Liver (tissue), 3 donors: ENCODE results near the gene KIF26B.

Source experiments
- EGR1 ChIP-seq, 2 donors: IDR thresholded peaks; 2 replicates each; pipeline ENCODE4 v1.6.1; 2016 to 2018; ENCODE audit warnings: antibody characterized with exemption in 2 of 2, low read depth in 2 of 2
- GABPA ChIP-seq, 2 donors: IDR thresholded peaks in 1 of 2; conservative IDR thresholded peaks in 1 of 2; 2 replicates each; pipeline ENCODE4 v1.6.1; 2016; ENCODE audit warnings: antibody characterized with exemption in 2 of 2, mild to moderate bottlenecking in 1 of 2, moderate library complexity in 1 of 2
- JUND ChIP-seq, 2 donors: IDR thresholded peaks; 2 replicates each; pipeline ENCODE4 v1.6.1; 2016; ENCODE audit warnings: antibody characterized with exemption in 2 of 2
- NR2F2 ChIP-seq: IDR thresholded peaks from 2 replicates; pipeline ENCODE4 v1.6.1; 2016; ENCODE audit warnings: antibody characterized with exemption
- RAD21 ChIP-seq, 2 donors: IDR thresholded peaks; 2 replicates each; pipeline ENCODE4 v1.6.1; 2016; ENCODE audit warnings: antibody characterized with exemption in 2 of 2, mild to moderate bottlenecking in 2 of 2
- RXRA ChIP-seq, 2 donors: IDR thresholded peaks; 2 replicates each; pipeline ENCODE4 v1.6.1; 2017 to 2018; ENCODE audit warnings: antibody characterized with exemption in 2 of 2, mild to moderate bottlenecking in 1 of 2
- TAF1 ChIP-seq: conservative IDR thresholded peaks from 2 replicates; pipeline ENCODE4 v1.6.1; 2016; ENCODE audit warnings: antibody characterized with exemption, mild to moderate bottlenecking
- YY1 ChIP-seq: IDR thresholded peaks from 2 replicates; pipeline ENCODE4 v1.6.1; 2016; ENCODE audit warnings: antibody characterized with exemption, mild to moderate bottlenecking
- TF ChIP-seq, protein P1 (sequence below): fragments of 150-350 bp; IDR thresholded peaks from 2 replicates; pipeline ENCODE4 v1.5.1; 2017; ENCODE audit warnings: improper control_type of control experiment, low read depth, low read length; ENCODE audit not compliant: missing input control
- TF ChIP-seq, protein P2 (sequence below): IDR thresholded peaks from 2 replicates; pipeline ENCODE4 v1.6.1; 2016; ENCODE audit warnings: antibody characterized with exemption
- TF ChIP-seq, protein P3 (sequence below): IDR thresholded peaks from 2 replicates; pipeline ENCODE4 v1.6.1; 2016; ENCODE audit warnings: antibody characterized with exemption
- TF ChIP-seq, protein P4 (sequence below): IDR thresholded peaks from 2 replicates; pipeline ENCODE4 v1.6.1; 2016; ENCODE audit warnings: antibody characterized with exemption, mild to moderate bottlenecking
- TF ChIP-seq, protein P5 (sequence below): IDR thresholded peaks from 2 replicates; pipeline ENCODE4 v1.6.1; 2016; ENCODE audit warnings: antibody characterized with exemption
- donor health status: healthy.
- donor health status: healthy.

DNA sequence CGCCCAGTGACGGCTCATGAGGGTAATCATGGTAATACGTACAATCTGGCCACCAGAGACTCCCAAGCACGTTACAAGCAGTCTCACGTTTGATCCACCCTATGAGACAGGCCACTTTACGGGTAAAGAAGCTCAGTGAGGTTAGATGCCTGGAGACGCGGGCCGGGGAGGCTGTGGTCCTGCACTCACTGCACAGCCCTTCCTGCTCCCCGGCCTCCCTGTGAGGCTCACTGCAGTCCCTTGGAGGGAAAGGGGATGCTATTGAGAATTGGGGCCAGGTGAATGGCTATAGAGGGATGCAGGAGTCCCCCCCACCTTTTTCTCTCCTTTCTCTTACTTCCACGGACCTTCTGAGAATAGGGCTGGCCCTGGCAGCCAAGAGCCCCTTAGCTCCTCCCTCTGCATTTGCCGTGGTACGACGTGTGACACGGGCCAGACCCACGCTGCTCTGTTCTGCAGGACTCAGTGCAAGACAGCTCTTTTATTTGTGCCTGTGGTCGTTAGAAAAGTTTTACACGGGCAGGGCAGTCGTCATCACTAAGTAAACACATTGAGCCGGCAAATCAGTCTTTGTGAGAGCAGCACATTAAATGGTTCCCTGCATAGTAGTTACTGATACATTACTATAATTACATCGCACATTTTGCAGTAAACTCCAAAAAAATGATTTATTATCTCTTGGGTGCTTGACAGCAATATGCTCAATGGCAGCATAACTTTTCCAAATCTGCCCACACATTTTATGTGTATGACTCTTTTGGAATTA, 18.8 kb downstream of the KIF26B start:
- TF ChIP-seq, protein P1, sequence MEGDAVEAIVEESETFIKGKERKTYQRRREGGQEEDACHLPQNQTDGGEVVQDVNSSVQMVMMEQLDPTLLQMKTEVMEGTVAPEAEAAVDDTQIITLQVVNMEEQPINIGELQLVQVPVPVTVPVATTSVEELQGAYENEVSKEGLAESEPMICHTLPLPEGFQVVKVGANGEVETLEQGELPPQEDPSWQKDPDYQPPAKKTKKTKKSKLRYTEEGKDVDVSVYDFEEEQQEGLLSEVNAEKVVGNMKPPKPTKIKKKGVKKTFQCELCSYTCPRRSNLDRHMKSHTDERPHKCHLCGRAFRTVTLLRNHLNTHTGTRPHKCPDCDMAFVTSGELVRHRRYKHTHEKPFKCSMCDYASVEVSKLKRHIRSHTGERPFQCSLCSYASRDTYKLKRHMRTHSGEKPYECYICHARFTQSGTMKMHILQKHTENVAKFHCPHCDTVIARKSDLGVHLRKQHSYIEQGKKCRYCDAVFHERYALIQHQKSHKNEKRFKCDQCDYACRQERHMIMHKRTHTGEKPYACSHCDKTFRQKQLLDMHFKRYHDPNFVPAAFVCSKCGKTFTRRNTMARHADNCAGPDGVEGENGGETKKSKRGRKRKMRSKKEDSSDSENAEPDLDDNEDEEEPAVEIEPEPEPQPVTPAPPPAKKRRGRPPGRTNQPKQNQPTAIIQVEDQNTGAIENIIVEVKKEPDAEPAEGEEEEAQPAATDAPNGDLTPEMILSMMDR = no peak
- TF ChIP-seq, protein P2, sequence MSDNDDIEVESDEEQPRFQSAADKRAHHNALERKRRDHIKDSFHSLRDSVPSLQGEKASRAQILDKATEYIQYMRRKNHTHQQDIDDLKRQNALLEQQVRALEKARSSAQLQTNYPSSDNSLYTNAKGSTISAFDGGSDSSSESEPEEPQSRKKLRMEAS = no peak
- TF ChIP-seq YY1 (no peak), TAF1 (no peak), JUND (IDR thresholded peaks at IDR 0.05) (no peak), RXRA (IDR thresholded peaks at IDR 0.05) (no peak), GABPA (IDR thresholded peaks at IDR 0.05 in 1 of 2, conservative IDR thresholded peaks at IDR 0.05 in 1 of 2) (no peak), RAD21 (IDR thresholded peaks at IDR 0.05) (no peak), NR2F2 (no peak), EGR1 (IDR thresholded peaks at IDR 0.05; ENCODE audit: low read depth in 2 of 2) (no peak)
- TF ChIP-seq, protein P3, sequence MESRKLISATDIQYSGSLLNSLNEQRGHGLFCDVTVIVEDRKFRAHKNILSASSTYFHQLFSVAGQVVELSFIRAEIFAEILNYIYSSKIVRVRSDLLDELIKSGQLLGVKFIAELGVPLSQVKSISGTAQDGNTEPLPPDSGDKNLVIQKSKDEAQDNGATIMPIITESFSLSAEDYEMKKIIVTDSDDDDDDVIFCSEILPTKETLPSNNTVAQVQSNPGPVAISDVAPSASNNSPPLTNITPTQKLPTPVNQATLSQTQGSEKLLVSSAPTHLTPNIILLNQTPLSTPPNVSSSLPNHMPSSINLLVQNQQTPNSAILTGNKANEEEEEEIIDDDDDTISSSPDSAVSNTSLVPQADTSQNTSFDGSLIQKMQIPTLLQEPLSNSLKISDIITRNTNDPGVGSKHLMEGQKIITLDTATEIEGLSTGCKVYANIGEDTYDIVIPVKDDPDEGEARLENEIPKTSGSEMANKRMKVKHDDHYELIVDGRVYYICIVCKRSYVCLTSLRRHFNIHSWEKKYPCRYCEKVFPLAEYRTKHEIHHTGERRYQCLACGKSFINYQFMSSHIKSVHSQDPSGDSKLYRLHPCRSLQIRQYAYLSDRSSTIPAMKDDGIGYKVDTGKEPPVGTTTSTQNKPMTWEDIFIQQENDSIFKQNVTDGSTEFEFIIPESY = no peak
- TF ChIP-seq, protein P4, sequence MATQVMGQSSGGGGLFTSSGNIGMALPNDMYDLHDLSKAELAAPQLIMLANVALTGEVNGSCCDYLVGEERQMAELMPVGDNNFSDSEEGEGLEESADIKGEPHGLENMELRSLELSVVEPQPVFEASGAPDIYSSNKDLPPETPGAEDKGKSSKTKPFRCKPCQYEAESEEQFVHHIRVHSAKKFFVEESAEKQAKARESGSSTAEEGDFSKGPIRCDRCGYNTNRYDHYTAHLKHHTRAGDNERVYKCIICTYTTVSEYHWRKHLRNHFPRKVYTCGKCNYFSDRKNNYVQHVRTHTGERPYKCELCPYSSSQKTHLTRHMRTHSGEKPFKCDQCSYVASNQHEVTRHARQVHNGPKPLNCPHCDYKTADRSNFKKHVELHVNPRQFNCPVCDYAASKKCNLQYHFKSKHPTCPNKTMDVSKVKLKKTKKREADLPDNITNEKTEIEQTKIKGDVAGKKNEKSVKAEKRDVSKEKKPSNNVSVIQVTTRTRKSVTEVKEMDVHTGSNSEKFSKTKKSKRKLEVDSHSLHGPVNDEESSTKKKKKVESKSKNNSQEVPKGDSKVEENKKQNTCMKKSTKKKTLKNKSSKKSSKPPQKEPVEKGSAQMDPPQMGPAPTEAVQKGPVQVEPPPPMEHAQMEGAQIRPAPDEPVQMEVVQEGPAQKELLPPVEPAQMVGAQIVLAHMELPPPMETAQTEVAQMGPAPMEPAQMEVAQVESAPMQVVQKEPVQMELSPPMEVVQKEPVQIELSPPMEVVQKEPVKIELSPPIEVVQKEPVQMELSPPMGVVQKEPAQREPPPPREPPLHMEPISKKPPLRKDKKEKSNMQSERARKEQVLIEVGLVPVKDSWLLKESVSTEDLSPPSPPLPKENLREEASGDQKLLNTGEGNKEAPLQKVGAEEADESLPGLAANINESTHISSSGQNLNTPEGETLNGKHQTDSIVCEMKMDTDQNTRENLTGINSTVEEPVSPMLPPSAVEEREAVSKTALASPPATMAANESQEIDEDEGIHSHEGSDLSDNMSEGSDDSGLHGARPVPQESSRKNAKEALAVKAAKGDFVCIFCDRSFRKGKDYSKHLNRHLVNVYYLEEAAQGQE = no peak
- TF ChIP-seq, protein P5, sequence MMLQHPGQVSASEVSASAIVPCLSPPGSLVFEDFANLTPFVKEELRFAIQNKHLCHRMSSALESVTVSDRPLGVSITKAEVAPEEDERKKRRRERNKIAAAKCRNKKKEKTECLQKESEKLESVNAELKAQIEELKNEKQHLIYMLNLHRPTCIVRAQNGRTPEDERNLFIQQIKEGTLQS = no peak
